Heart right ventricle (tissue), 16 donors: ENCODE measurements around the gene ZNF30. TPM values are rescaled to one million over a fixed set of nuclear protein-coding genes. Genes with fewer than 3 reads are reported as not detected.

Source experiments
- ATAC-seq, 8 donors: fragments of 200-7000 bp; cut with Tn5 transposase; one replicate each; pipeline ENCODE4 v1.9.1; 2020; ENCODE audit warnings: mild to moderate bottlenecking in 8 of 8, moderate library complexity in 8 of 8, moderate number of reproducible peaks in 1 of 8
- DNase-seq, 2 donors: peaks; one replicate each; pipeline ENCODE4 v3.0.0-alpha.2; 2020
- H3K27ac ChIP-seq, 10 donors: fragments of 200-600 bp; sonication (generic) in 2 of 10; one replicate each; pipeline versions ENCODE4 v1.5.0 to v1.8.0; 2020 to 2022; ENCODE audit warnings: mild to moderate bottlenecking in 3 of 10
- H3K27me3 ChIP-seq, 7 donors: fragments of 200-600 bp; one replicate each; pipeline ENCODE4 v1.8.0; 2021 to 2022; ENCODE audit warnings: mild to moderate bottlenecking in 2 of 7
- H3K36me3 ChIP-seq, 9 donors: fragments of 200-600 bp; sonication (generic) in 1 of 9; one replicate each; pipeline versions ENCODE4 v1.5.0 to v1.8.0; 2020 to 2022; ENCODE audit warnings: mild to moderate bottlenecking in 2 of 9
- H3K4me1 ChIP-seq, 9 donors: fragments of 200-600 bp; sonication (generic) in 1 of 9; one replicate each; pipeline versions ENCODE4 v1.5.0 to v1.8.0; 2020 to 2022; ENCODE audit warnings: mild to moderate bottlenecking in 4 of 9
- H3K4me3 ChIP-seq, 10 donors: fragments of 200-600 bp; sonication (generic) in 2 of 10; one replicate each; pipeline versions ENCODE4 v1.5.0 to v1.8.0; 2020 to 2022; ENCODE audit warnings: mild to moderate bottlenecking in 7 of 10, moderate library complexity in 2 of 10
- H3K9me3 ChIP-seq, 11 donors: fragments of 200-600 bp in 10 of 11; sonication (generic) in 2 of 11; one replicate each; pipeline versions ENCODE4 v1.5.0 to v1.8.0; 2013 to 2022; ENCODE audit warnings: mild to moderate bottlenecking in 2 of 11, control low read depth in 1 of 11, moderate library complexity in 1 of 11
- CTCF ChIP-seq, 9 donors: fragments of 200-600 bp; sonication (generic) in 2 of 9; IDR thresholded peaks; one replicate each; pipeline versions ENCODE4 v1.5.0 to v1.8.0; 2021 to 2022; ENCODE audit warnings: antibody characterized with exemption in 9 of 9, mild to moderate bottlenecking in 5 of 9, moderate library complexity in 1 of 9
- WGBS, 2 donors: extraction: QIAGEN DNeasy Blood & Tissue Kit; methylation state at CpG; one replicate each; pipeline ENCODE4 v1.1.7; 2013; ENCODE audit warnings: inconsistent platforms in 1 of 2; 5-methylcytosine and 5-hydroxymethylcytosine counted together
- intact Hi-C, 10 donors: fragments of 100-400 bp; cut with DNase I; formaldehyde crosslinking; loops; one replicate each; pipeline versions ENCODE4 v1.11.1 to v1.14.2; 2022
- polyA plus RNA-seq, 2 donors: library from polyadenylated mRNA; stranded (reverse); fragments of 200-250 nt; gene quantifications; one replicate each; pipeline ENCODE4 v1.2.3, GENCODE V29; 2013
- total RNA-seq, 10 donors: library from RNA; stranded (reverse); fragmentation: NEBNext Ultra II Directional in 3 of 10; extraction: Animal tissue kit (Norgen Biotek cat#: 25700) in 3 of 10; gene quantifications; one replicate each; pipeline versions ENCODE4 v1.2.1 to v1.2.4, GENCODE V29; 2021 to 2023
- donor health status: Arrhythmogenic right ventricular cardiomyopathy.
- donor health status: ischemic (EF 13 %, LVEDD 7.1; RV severe dilation, severe dysfunction).
- donor health status: healthy with polysubstance abuse.
- donor health status: DM: no; HTN: yes; CAD: no.
- donor health status: DM: no; HTN: no; CAD: no.
- donor health status: ischemic (EF 25% LVEDD 6.9; RV normal size, moderate dysfunction).
- donor health status: ischemic (EF 25% LVEDD 5.7; RV mildly dilated, moderate dysfunction).
- donor health status: healthy.
- donor health status: DM: yes; HTN: yes; CAD: no.
- donor health status: Ischemic cardiomyopathy.
- donor health status: ischemic (EF 35%, LVEDD 5.7; RV mildly dilated, moderate dysfunction).
- donor health status: nonischemic (EF 11% LVEDD 7.7; RV severe dilation, severe dysfunction).
- donor health status: DM: yes; HTN: yes; CAD: no.
- donor health status: PGD.
- donor health status: ischemic (EF 29% LVEDD 5.4; RV normal size, mild dysfunction).
- donor health status: nonischemic (EF 23%, LVEDD 6.1; RV moderate dilation, normal function).

ZNF30 gene
- total and polyA plus RNA-seq, 12 donors, result 1.4 to 4.5 (median 2.6) TPM

DNA sequence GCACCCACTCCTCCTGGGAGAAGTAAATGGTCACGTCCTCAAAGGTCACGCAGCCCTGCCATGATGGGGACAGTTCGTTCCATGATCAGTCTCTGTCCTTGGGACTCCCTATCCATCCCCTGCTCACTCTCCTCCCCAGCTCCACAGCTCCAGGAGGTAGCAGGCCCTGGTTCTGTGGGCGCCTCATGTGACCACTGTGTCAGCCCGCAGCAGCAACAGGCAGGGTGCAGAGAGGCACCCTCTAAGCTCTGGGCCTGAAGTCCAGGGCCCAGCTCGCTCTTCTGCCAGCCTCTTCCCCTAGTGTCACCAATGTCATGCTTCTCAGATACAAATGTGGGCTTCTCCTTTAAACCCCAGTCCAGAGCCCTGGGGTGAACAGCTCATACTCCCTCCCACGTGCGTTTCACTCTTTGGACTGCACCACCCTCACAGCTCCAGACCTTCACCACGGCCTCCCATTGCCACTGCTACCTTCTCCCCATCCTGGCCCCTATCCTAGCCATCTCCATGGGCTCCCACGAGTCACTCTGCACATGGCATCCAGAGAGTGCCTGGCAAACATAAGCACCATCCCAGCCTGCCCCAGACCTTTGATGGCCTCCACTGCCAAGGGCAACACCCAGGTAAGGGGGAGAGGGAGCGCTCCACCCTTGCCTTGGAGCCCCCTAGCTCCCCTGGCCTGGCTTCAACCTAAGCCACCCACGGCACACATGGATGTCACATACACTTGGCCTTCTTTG lies 34.4 kb downstream of the ZNF30 start:
- Histone ChIP-seq H3K27me3 (no peaks in the 10 kb centered on the region), H3K4me1 (peaks cover 0 to 21% (median 17%) of the 10 kb centered on the region in 9 donors), H3K4me3 (no peak overlapping the region), H3K27ac (peak overlapping the region in 2 of 10 donors; percentile 35 to 89), H3K36me3 (peaks cover 20 to 61% (median 52%) of the 10 kb centered on the region in 9 donors), H3K9me3 (peaks cover 14 to 70% (median 55%) of the 10 kb centered on the region in 11 donors)
- WGBS, 2 donors, result 91 to 97% methylated on average over 12 of the region's 12 CpGs
- ATAC-seq, result no peak
- TF ChIP-seq CTCF (IDR thresholded peaks at IDR 0.05), result no peak
- intact Hi-C loops, result loop anchor here in 1 of 10 donors (5.0 kb wide), 2 partner anchors 34 to 124 kb away; partner anchors contain the start of gene ZNF30
- DNase-seq, result no peak

DNA sequence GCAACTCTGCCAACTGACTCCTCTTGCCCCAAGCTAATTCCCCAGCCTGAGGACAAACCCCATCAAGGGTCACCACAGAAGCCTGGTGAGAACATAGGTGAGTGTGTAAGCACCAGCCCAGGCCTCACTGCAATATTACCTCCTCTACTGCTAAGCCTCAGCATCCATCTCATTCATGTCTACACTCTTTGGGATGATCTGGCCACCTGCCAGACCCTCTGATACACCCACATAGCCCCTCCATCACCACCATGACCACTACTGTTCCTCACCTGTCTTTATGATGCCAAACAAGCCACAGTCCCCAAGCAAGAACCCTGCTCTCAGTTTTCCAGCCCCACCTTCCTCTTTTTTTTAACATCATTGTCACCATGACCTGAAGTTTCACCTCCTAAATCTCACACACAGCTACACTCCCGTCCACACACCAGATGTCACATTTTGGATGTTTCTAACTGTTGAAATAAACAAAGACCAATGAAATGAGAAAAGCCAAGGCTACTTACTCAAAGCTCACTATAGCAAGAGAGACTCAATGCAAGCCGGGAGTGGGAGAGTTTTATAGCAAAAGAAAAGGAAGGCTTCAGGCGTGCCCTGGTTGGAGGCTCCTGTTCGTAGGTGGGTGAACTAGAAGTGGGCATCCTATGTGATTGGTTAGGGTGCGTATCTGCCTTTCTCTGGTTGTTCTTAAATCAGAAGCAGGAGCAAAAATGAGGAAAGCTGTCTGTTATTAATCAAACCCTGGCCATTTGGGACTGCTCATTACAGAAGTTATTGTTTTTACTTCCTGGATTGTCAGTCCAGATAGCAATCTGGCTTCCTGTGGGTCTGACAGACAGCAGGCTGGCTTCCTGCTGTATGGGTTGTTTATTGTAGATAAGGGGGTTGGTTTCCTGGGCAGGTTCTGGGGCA lies 35.3 kb downstream of the ZNF30 start:
- no peak for TF ChIP-seq CTCF (IDR thresholded peaks at IDR 0.05)
- peak; percentile 30 to 78 (median 65) for ATAC-seq
- 66 to 68% methylated on average over 5 of the region's 5 CpGs for WGBS, 2 donors
- Histone ChIP-seq H3K27ac (peak overlapping the region; percentile 35 to 93 (median 80)), H3K4me1 (peaks cover 0 to 21% (median 17%) of the 10 kb centered on the region in 9 donors), H3K36me3 (peaks cover 20 to 51% (median 42%) of the 10 kb centered on the region in 9 donors), H3K27me3 (no peaks in the 10 kb centered on the region), H3K4me3 (peak overlapping the region in 7 of 10 donors; percentile 15 to 100 (median 97)), H3K9me3 (peaks cover 12 to 63% (median 46%) of the 10 kb centered on the region in 11 donors)
- DNase-seq, result peak in 1 of 2 donors; percentile 40
- intact Hi-C loops, result loop anchor here in 1 of 10 donors (5.0 kb wide), 2 partner anchors 35 to 125 kb away; partner anchors contain the start of gene ZNF30

- Histone ChIP-seq H3K36me3 (peaks cover 16 to 42% (median 33%) of the 10 kb centered on the region in 9 donors), H3K4me3 (peak overlapping the region; percentile 74 to 100 (median 93)), H3K27me3 (no peaks in the 10 kb centered on the region), H3K27ac (peak overlapping the region; percentile 38 to 94 (median 89)), H3K4me1 (peaks cover 0 to 21% (median 17%) of the 10 kb centered on the region in 9 donors), H3K9me3 (peaks cover 7 to 61% (median 37%) of the 10 kb centered on the region in 11 donors)
- peak in 1 of 2 donors; percentile 22 for DNase-seq
- 26 to 36% methylated on average over 14 of the region's 14 CpGs for WGBS, 2 donors
- ATAC-seq, result peak; percentile 9 to 50 (median 29)
- TF ChIP-seq CTCF (IDR thresholded peaks at IDR 0.05), result no peak
- intact Hi-C loops, result loop anchor here in 1 of 10 donors (5.0 kb wide), 2 partner anchors 36 to 126 kb away; partner anchors contain the start of gene ZNF30
Measured at GRCh38 chr19:34962687-34963572, 36.2 kb downstream of the ZNF30 start.
